ENCODE data around the gene ACTRT2. TPM values are rescaled to one million over a fixed set of nuclear protein-coding genes. Genes with fewer than 3 reads are reported as not detected.

ACTRT2 gene
- total RNA-seq, 1 donor from 2014 or later = not detected

DNA sequence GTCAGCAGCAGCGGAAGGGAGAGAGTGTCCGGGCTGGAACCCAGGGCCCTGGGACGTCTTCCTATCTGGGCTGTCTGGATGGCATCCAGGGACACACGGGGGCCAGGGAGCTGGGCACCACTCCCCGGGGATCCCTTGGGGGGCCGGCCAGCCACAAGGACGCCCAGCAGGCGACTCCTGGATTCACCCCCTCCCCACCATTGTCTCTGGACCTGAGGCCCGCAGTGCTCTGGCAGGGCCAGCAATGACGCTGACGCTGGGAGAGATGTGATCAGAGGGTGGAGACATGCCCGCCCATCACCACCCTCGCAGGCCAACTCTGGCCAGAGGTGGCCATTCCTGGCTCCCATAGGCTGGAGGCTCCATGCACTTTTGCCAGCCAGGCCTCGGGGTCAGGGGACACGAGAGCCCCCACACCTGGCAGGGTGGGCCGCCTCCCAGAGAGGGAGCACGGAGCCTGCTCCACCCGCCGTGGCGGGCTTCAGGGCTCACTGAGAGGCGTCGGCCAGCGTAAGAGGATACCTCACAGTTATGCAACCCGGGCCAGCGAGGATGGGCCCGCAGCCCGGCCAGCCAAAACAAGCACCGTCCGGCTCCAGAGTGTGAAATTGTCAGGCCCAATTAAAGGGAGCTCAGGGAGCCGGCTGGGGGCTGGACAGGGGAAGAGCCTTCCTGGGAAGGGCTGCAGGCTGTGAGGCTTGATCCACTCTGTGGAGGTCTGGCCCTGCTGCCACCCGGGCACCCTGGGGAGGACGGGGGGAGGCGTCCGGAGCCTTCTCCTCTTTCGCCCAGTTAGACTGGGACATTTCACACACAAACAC is 10.3 kb downstream of the ACTRT2 start:
- H3K27me3 Mint-ChIP-seq (ENCODE audit: unreplicated experiment) = no peaks in the 10 kb centered on the region

DNA sequence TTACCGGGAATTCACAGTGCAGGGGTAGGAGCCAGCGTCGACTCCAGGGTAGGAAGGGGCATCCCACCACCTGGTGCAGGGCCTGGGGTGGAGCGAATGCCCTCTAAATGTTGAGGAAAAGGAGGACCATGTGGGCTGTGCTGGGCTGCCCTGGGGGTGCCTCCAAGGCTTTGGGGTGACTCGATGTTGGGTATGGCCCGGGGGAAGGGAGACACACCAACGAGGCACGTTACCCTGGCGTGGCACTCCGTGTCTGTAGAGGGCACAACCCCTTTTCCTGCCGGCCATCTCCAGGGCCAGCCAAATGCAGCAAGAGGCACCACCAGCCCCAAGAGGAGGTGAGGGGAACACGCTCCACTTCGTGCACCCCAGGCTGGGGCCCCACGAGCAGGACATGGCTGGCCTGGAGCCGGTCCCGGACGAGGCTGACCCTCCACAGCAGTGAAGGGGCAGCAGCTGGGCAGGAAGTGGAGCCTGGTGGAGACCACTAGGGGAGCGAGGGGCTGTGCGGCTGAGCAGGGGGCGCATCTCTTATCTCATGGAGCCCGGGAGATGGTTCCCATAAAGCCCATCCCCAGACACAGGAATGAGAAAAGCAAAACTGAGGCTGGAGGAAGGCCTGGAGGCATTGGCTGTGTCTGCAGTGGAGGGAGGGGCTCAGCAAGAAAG is 11.2 kb downstream of the ACTRT2 start:
- Mint-ChIP-seq H3K9me3 (ENCODE audit: unreplicated experiment) (peaks cover 3% of the 10 kb centered on the region), H3K27ac (ENCODE audit: unreplicated experiment) (no peak overlapping the region), H3K4me1 (ENCODE audit: low read depth, unreplicated experiment) (no peaks in the 10 kb centered on the region), H3K4me3 (ENCODE audit: unreplicated experiment) (no peak overlapping the region), H3K36me3 (ENCODE audit: unreplicated experiment) (no peaks in the 10 kb centered on the region), H3K27me3 (ENCODE audit: unreplicated experiment) (no peaks in the 10 kb centered on the region)
- no peak for DNase-seq
- TF ChIP-seq, protein P1, sequence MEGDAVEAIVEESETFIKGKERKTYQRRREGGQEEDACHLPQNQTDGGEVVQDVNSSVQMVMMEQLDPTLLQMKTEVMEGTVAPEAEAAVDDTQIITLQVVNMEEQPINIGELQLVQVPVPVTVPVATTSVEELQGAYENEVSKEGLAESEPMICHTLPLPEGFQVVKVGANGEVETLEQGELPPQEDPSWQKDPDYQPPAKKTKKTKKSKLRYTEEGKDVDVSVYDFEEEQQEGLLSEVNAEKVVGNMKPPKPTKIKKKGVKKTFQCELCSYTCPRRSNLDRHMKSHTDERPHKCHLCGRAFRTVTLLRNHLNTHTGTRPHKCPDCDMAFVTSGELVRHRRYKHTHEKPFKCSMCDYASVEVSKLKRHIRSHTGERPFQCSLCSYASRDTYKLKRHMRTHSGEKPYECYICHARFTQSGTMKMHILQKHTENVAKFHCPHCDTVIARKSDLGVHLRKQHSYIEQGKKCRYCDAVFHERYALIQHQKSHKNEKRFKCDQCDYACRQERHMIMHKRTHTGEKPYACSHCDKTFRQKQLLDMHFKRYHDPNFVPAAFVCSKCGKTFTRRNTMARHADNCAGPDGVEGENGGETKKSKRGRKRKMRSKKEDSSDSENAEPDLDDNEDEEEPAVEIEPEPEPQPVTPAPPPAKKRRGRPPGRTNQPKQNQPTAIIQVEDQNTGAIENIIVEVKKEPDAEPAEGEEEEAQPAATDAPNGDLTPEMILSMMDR (IDR thresholded peaks at IDR 0.05; ENCODE audit: partially characterized antibody, unreplicated experiment) = no peak

More for the DNA sequence above, 10.3 kb downstream of the ACTRT2 start:
- Mint-ChIP-seq H3K36me3 (ENCODE audit: unreplicated experiment) (no peaks in the 10 kb centered on the region), H3K27ac (ENCODE audit: unreplicated experiment) (no peak overlapping the region), H3K4me3 (ENCODE audit: unreplicated experiment) (no peak overlapping the region), H3K4me1 (ENCODE audit: low read depth, unreplicated experiment) (no peaks in the 10 kb centered on the region), H3K9me3 (ENCODE audit: unreplicated experiment) (peaks cover 3% of the 10 kb centered on the region)
- DNase-seq = no peak
- TF ChIP-seq, protein P1 (IDR thresholded peaks at IDR 0.05; ENCODE audit: partially characterized antibody, unreplicated experiment) = no peak

DNA sequence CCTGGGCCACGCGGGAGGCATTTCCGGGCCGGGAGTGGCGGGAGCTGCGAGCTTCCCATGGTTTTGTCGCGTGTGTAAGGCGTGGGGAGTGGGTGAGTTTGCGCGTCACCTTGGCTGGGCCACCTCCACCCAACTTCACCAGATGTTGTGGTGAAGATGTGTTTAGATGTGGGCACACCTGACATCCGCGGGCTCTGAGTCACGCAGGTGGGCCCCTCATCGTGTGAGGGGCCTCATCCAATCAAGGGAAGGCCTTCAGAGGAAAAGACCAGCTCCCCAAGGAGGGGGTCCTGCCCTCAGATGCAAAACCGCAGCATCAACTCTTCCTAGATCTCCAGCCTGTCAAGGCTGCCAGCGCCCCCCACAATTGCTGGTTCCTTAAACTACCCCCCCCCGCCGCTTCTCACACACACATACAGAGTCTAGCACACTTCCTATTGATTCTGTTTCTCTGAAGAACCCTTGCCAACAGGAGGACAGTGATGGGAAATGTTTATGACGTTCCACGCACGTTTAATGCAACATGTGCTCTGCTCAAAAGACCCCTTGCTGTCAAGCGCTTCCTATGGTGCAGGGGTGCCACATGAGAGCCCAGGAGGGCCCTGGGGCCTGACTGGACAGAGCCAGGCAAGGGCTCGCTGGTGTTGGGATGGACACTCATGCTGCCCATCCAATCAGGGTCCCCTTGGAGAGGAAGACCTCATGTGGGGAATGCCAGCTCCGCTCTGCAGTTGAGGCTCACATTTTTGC is 11.9 kb downstream of the ACTRT2 start:
- H3K36me3 Mint-ChIP-seq (ENCODE audit: unreplicated experiment) = no peaks in the 10 kb centered on the region
- no peaks in the 10 kb centered on the region for H3K27me3 Mint-ChIP-seq (ENCODE audit: unreplicated experiment)
- H3K27ac Mint-ChIP-seq (ENCODE audit: unreplicated experiment) = no peak overlapping the region
- no peaks in the 10 kb centered on the region for H3K4me1 Mint-ChIP-seq (ENCODE audit: low read depth, unreplicated experiment)
- DNase-seq = no peak
- no peak overlapping the region for H3K4me3 Mint-ChIP-seq (ENCODE audit: unreplicated experiment)
- TF ChIP-seq, protein P1 (IDR thresholded peaks at IDR 0.05; ENCODE audit: partially characterized antibody, unreplicated experiment) = no peak
- H3K9me3 Mint-ChIP-seq (ENCODE audit: unreplicated experiment) = peaks cover 5% of the 10 kb centered on the region

DNA sequence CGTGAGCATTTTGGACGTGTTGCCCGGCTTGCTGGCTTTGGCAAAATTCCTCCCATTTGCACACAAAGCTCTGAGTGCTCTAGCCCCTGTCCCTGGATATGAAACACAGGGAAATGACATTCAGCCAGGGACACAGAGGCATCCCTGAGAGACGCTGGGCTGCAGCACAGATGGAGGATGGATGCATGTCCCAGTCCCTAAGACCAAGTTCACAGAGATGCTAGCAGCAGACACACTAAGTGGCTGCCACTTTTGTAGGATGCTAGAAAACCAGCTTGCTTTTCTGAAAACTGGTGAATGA is 12.5 kb downstream of the ACTRT2 start:
- no peaks in the 10 kb centered on the region for H3K27me3 Mint-ChIP-seq (ENCODE audit: unreplicated experiment)
- no peak overlapping the region for H3K4me3 Mint-ChIP-seq (ENCODE audit: unreplicated experiment)
- no peak overlapping the region for H3K27ac Mint-ChIP-seq (ENCODE audit: unreplicated experiment)
- no peaks in the 10 kb centered on the region for H3K4me1 Mint-ChIP-seq (ENCODE audit: low read depth, unreplicated experiment)
- peaks cover 5% of the 10 kb centered on the region for H3K9me3 Mint-ChIP-seq (ENCODE audit: unreplicated experiment)
- TF ChIP-seq, protein P1 (IDR thresholded peaks at IDR 0.05; ENCODE audit: partially characterized antibody, unreplicated experiment) = no peak
- DNase-seq = no peak
- H3K36me3 Mint-ChIP-seq (ENCODE audit: unreplicated experiment) = no peaks in the 10 kb centered on the region

Measured in glutamatergic neuron (in vitro differentiated cells).